Measurements from ENCODE around the gene TTC7B.

Gene TTC7B

DNA sequence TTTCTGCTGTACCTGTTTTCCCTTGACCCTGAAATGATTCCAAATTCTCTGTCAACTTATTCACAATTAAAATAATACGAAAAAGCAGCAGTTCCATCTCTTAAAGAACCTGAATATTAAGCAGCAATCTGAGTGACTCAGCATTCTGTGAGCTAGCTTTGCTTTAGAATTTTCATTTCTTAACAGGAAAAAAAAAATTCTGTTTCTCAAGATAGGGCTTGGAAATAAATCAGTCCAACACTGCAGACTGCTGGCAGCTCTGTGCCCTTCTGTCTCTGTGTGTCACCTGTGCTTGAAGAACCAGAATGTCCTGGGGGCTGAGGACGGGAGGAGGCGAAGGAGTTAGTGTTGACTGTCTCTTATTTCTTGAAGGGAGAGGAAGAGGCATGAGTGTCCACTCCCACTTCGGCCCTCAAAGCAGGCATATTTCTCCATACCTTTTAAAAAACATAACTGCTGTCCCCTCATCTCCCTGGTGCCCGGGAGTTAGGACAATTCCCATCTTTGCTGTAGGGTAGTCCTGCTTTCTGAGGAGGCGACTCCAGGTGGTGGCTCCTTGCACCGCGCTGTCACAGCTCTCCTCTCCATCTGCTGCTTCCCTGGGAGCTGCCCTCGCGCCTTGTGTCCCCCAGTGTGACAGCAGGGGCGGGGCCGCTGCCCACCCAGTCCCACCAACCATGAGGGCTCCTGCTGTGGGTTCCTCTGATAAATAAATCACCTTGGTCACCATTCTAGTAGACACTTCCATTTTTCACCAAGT, 216.3 kb downstream of the TTC7B start:
- no peak for DNase-seq (ENCODE audit: low read depth)

DNA sequence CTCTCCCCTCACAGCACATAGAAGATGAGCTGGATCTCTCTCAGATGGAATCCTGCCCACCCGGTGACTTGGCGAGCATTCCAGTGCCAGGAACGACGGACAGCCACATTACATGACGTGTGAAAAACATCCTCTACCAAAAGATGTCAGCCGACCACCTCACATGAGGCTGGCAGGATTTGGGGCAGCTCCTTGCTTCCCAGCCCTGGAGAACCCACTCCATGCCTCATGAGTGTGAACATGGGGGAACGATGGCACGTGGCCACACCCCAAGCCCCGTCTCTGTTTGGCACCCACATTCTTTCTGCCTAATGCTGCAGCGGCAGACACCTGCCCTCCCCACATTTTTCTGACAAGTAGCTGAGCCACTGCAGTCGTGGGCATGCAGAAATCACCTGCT, 216.9 kb downstream of the TTC7B start:
- DNase-seq (ENCODE audit: low read depth) = no peak

DNA sequence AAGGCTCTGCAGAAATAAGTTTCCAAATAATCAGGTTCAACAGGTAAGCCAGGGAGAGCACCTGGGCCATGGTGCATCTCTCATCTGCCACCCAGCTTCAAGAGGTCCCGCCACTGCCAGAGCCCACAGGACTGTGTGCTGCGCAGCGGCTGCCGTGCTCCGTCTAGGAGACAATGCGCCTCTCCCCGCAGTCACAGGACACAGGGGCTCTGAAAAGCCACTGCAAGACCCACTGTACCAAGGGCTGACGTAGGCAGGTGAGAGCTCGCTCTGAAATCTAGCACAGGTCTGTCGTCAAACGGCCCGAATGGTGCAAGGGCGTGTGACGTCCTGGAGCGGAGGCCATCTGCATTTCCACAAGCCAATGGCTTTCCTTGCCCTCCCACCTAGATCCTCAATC, 218.3 kb downstream of the TTC7B start:
- DNase-seq (ENCODE audit: low read depth) = no peak

DNA sequence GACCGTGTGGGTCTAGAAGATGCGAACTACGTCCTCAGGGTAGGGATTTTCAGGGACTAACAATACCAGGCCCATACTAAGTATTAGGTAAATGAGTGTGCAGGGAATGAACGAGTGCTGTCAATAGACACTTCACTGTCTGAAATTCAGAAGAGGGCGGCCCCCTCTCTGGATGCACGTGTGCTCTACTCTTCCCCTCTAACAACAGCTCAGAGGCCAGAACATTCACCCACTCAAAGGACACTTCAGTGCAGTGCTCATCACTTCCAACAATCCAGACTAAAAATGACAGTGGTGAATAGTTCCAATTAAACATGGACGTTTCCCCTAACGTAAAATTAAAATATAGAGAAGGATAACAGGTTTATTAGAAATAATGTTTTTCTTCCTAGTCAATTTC, 219.5 kb downstream of the TTC7B start:
- no peak for DNase-seq (ENCODE audit: low read depth)

DNA sequence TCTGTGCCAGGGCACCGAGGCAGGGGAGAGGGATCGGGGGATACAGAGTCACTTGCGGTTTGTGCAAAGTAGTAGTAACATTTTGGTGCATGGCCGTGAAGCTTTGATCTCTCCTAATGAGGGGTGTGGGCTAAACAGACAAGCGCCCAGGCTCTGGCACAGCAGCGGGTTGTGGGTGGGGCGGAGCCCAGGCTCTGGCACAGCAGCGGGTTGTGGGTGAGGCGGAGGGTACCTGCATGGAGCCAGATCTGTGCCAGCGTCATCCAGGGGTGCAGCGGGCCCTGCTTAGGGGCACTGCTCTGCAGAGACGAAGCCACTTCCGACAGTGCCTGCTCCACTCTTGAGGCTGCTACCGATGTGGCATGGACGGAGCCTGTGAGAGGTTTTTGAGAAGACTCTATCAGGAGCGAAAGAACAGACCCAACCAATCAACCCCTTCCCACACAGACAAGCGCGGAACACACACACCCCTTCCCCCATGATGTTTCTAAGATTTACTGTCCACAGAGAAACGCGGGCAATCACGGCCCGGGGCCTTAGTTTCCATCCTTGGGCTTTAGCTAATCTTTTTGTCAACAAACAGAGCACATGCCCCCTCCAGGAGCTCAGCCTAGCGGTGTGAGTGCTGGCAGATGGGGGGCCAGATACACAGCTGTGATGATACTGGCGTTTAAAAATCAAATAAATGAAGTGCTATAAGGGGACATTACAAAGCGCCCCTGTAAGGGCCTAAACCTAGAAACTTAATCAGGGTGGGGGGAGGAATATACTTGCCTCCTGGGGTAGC, 222.8 kb downstream of the TTC7B start:
- no peak for DNase-seq (ENCODE audit: low read depth)

DNA sequence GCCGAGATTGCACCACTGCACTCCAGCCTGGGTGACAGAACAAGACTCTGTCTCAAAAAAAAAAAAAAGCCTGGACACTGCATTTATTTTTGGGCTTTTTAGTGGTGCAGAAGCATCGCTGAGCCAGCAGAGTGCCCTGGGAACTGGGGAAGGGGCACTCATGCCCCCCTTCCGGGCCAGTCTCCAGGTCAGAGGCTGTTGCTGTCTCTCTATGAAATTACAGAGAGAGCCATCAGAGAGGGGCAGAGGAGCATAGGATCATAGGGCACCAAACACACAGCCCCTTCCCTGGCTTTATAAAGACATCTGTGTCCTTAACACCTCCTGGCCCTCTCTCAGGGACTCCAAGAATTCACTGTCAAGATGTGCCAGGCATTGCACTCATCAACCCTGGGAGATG, 223.6 kb downstream of the TTC7B start:
- DNase-seq (ENCODE audit: low read depth) = no peak

DNA sequence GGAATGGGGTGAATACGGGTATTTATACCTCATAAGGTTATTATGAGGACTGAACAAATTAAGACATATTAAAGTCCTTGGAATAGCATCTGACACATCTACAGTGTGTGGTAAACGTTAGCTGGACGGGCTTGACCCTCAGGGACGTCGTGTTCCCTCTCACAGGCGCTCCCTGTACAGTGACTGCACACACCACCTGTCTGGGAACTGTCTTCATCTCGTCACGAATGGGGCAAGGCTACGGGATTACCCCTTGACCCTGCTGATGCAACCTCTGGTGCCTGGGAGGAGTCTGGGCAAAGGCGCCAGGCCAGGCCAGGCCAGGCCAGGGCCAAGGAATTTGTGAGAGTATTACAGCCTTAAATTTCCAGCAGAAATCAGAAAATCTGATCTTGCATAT, 228.3 kb downstream of the TTC7B start:
- no peak for DNase-seq (ENCODE audit: low read depth)

DNA sequence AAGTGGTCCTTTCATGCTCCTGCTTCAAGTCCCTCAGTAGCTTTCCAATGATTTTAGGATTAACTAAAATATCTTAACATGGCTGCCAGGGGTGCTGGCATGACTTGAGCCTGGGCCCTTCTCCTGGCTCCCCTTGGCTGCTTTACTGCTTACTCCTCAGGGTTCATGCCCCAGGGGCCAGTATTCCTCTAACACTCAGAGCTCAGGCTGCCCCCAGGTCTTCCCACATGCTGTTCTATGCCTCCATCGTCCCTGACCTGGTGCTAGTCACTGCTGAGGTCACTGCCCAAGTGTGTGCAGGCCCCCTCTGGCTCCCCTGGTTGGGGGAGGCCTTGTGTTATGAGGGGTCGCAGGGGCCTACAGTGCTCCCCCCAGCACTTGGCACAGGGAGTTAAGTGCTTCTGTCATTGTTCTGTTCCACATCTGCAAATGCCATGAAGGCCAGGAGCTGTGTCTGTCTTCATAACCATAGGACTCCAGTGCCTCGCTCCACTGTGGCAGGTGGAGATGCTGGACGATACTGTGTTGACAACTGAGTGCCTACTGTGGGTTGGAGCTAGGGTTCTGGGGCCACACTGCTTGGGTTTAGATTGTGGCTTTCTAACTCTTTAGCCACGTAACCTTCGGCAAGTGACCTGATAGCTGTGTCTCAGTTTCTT, 228.8 kb downstream of the TTC7B start:
- DNase-seq (ENCODE audit: low read depth) = no peak

DNA sequence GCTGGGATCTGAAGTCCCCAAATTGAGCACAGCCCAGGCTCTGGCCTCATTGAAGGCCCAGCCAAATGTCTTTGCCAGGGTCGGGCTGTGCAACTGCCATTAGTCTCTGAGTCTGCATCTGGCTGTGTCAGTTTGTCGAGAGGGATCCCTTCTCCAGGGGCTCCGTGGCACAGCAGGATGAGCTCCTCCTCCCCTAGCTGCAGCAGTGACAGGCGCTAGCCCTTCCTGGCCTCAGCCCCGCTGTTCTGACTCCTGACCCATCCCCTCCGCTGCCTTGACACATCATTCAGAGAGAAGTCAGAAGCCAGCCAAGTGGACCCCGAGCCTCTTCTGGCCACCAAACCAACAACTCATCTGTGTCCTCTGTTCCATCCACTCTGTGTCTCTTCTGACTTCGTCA, 231.1 kb downstream of the TTC7B start:
- no peak for DNase-seq (ENCODE audit: low read depth)

DNA sequence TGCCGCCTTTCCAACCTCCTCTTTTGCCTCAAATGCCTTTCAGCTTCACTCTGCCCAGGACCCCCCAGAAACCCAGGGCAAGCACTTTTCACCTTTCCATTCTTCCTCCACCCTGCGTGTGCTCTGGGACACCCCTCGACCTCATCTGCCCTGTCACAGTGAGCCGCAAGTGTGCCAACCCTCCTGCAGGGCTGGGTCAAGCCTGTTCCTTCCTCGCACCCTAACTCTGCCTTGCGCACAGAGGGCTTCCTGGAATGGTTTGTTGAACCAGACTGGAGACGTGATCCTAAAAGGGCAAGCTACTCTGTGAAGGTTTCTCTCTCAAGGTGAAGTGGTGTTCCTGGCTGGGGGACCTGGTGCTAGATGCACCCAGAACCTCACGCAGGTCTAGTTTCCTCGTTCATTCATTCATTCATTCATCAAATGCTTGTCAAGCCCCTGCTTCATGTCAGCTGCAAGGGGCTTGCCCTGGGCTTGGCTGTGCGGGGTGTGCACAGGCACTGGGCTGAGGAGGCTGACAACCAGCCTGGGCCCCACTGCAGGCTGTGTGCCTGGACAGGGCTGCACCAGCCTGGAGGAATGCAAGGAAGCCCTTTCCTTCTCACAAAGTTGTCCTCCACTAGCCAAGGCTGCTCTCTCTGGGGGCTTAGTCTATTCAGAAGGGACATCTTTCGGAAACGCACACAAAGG, 232.2 kb downstream of the TTC7B start:
- no peak for DNase-seq (ENCODE audit: low read depth)

DNA sequence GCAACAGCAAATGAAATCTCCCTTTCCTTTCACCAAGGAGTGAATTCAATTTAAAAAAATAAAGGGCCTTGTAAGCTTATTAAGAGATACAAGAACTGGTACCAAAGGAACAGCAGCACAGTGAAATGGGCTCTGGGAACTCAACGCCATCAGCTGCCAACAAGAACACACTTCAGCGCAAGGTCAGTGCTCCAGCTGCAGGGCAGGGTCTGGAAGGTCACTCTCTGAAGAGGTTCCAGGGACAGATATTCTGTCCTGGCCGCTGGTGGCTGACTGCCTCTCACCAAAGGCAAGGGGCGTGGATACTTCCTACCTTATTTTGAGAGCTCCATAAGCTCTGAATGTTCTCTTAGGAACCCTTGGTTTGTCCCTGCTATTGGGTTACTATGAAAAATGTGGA, 232.8 kb downstream of the TTC7B start:
- no peak for DNase-seq (ENCODE audit: low read depth)

DNA sequence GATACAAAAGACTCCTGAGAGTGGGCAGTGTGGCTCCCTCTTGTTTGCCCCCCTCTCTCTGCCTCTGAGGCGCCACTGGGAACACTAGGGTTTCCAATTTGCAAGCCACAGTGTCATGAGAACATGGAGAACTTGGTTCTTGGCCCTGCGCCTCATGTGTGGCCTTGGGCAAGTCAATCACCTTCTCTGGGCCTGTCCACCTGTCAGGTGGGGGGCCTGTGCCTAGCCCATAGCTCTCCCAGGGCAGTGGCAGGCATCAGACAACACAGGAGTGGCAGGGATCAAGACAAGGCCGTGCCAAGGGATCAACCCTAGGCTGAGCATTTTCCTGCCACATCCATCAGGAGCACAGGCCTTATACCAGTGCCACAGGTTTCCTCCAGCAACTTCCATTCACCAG, 234.1 kb downstream of the TTC7B start:
- no peak for DNase-seq (ENCODE audit: low read depth)

DNA sequence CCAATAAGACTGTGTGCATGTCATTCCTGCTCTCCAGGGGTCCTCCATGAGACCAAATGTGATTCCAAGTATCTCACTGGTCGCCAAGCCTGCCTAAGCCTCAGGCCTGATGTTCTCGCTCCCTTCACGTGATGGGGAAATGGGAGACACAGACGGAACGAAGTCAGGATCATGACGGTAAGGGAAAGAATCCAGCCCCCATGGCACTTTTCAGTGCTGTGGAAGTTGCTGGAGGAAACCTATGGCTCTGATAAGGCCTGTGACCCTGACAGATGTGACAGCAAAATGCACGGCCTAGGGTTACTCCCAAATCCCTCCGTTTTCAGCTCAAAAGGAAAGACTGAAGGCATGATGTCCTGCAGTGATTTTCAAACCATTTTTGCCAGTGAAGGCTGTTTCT, 234.5 kb downstream of the TTC7B start:
- no peak for DNase-seq (ENCODE audit: low read depth)

DNA sequence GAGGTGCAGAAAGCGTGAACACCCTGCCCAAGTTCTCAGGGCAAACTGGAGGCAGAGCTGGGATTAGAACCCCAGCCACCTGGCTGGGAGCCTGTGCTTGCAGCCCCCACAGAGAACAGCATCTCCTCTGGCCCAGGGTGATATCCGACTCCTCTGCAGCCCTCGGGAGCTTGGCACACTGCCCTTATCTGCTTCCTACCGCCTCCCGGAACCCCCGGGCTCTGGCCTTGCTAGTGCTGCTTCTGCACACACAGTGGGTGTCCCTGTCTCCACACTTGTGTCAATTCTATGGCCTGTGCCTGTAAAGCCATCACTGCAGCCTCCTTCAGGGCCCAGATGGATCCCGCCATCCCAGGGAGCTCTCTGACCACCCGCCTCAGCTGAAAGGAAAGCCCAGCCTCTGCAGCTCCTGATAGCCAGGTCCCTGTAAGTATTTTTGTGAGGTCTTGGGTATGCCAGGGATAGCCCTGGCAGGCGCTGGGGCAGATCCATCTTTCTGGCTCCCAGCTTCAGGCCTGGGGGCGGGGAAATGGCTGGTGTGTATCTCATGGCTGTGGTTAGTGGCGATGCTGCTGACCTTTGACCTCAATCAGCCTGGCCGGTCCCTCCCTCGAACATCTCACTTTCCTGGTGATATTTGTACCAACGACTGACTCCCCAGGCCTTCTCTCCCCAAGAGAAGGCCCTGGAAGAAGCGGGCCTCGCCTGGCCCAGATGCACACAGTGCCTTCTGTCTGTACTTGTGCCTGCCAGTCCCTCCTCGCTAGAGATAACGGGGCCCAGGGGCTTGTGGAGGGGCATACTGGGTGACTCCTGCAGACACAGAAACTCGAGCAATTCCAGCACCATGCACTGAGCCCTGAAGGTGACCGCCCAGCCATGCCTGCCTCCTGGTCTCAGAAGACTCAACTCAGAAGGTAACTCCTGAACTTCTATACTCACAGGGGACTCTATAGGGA, 235.6 kb downstream of the TTC7B start:
- no peak for DNase-seq (ENCODE audit: low read depth)

DNA sequence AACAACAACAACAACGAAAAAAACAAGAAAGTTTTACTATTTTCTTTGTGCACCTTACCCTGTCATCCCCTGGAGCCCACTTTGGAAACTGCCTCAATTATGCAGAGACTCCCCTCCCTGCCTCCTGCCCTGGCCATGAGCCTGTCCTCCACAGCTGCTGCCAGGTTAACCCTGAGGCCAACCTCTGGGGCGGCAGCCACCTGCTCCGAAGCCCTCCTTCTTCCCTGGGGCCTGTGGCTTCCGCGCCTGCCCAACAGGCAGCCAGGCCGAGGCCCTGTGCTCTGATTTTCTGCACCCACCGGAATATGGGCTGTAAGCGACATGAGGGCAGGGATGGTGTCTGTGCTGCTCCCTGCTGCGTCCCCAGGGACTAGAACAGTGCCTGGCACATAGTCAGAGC, 236.4 kb downstream of the TTC7B start:
- DNase-seq (ENCODE audit: low read depth) = no peak

DNA sequence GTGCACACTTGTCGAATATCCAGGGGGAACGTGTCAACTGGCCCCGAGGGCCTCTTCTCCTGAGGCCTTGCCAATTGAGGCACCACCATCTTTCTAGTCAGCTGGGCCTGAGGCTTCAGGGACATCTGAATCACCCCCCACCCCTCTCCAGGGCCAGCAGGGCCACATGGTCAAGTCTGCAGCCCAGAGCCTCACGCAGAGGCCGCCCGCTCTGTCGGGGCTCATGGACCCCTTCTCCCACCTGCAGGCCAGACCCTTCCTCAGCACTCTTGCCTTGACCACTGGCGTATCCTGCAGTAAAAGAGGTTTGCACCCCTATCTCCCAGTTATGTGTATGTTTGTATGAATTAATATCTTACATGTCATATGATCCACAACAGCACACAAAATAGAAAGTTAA, 237.1 kb downstream of the TTC7B start:
- no peak for DNase-seq (ENCODE audit: low read depth)

DNA sequence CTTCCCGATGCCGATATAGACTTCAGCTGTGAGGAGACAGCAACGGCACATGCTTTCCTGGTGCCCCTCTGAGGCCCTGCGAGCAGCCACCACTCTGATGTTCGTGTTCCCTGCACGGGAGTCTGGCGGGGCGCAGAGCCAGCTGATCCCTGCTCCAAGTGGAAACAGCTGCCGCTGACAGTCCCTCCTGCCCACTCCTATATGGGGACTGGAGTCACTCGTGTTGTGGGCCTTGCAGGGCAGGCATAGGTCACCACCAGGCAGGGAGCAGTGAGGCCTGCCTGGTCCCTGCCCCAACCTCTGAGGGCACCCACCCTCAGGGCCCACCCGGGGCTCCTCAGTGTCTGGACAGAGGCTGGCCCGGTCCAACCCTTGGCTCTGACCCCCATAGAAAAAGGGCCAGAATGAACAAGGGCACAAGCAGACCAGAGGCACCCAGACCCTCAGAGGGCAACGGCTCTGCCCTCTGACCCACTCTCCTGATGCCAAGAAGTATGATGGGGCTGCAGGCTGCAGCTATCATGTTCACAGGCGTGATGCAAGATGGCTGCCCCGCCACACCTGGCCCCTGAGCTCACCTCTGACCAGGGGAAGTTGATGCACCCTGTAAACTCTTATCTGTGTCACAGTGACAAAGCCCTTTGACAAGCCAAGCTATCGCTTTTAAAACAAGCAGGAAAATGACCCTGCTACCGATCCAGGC, 237.8 kb downstream of the TTC7B start:
- DNase-seq (ENCODE audit: low read depth) = no peak

DNA sequence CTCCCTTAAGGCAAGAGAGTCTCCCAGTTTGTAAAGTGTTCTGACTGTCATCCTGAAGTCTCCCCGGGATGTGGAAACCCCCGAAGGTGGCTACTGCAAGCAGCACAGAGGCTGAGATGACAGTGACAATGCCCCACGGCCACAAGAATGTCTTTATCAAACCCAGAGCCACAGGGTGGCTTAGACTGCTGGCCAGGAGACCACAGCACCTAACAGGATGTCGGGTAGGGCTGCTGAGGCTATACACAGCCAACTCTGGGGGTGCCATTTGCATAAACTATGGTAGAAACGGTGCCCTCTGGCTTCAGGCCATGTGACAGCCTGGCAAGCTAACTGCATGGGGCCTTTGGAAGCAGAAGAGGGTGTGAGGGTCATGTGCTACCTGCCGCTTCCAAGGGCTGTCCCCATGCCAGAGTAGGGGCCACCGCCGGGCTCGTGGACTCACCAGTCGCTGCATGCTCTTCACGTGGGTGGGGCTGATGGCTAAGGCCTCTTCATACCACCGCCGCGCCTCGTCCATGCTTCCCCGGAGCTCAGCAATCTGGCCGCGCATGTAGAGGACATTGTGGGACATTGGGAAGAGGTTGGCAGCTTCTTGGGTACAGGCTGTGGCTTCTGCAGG, 238.5 kb downstream of the TTC7B start:
- DNase-seq (ENCODE audit: low read depth) = no peak

DNA sequence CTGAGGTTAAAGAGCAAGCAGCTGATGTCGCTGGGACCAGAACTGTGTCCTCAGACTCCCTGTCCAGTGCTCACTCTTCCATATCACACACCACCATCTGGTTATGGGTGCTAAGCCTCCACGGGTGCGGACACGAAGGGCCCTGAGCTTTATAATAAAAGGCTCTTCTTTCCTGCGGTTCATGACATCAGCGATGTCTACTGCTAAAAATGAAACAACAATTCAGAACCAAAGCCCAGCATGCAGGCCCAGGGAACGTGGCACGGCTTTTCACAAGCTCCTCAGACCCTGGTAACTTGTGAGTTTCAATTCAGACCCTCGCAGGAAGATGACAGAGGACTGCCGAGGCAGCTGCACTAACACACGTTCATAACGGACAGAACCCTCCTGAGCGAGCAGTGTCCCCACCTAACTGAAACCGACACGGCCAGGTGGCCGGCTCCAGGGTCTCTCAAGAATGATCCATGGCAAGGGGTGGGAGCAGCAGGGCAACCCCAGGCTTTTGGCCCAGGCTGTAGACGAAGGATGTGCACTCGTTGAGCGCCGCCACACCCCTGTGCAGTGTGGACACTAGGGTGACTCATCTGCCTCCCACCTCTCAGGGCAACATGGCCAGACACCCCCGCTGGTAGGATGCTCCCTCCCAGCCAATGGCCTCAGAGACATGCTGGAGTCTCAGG, 239.1 kb downstream of the TTC7B start:
- no peak for DNase-seq (ENCODE audit: low read depth)

DNA sequence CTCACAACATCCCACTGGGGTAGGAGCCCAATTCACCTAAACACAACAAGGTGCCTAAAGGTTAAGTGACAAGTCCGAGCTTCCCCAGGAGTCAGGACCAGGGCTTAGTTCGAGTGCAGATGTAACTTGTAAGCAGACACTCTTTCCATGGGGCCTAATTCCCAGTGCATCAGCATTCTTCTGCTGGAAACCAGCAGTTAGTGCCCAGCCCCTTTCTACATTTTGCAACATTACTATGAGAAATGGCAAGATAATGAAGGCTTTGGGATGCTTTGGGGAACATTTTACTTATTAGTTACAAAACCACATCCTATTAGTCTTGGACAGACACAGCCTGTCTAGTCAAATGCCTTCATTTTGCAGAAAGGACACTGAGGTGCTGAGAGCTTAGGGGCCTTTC, 239.6 kb downstream of the TTC7B start:
- no peak for DNase-seq (ENCODE audit: low read depth)

Data from activated T-cell treated with anti-CD3 and anti-CD28 coated beads for 1 hour (primary cell).